SK-N-MC (cell line): Measurements from ENCODE around the gene SEMA4B.

Experiments
- EZH2 ChIP-seq: fragments of 200-600 bp; sonication (generic); IDR thresholded peaks from one replicate; pipeline ENCODE4 v1.6.1; 2017; ENCODE audit warnings: antibody characterized with exemption
- FOXP2 ChIP-seq: optimal IDR thresholded peaks from 2 replicates; pipeline ENCODE3; 2011; ENCODE audit warnings: mild to moderate bottlenecking, moderate library complexity; ENCODE audit not compliant: insufficient read depth; ENCODE audit errors: extremely low read length, control extremely low read depth
- POLR2AphosphoS5 ChIP-seq: IDR thresholded peaks from 2 replicates; pipeline ENCODE4 v1.6.1; 2012; ENCODE audit warnings: mild to moderate bottlenecking, low read depth, low read length, borderline replicate concordance

DNA sequence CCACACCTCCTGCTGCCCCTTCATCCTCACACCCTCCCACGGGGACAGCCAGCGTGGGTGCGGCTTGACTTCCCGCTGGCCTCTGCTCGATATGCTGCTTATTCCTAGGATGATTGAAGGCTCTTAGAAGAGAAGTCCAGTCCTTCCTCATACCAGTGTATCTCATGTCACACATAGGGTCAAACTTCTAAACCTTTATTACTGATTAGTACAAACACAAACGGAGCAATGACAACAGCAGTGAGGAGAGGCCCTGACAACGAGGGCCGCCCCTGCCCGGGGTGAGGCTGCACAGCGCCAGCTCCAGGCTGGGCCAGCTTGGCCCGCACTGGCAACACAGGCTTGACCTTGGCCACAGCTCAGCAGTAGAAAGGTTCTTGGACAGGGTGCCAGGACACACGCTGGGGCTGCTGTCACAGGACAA lies 29.0 kb downstream of the SEMA4B start:
- TF ChIP-seq EZH2 = no peak
- TF ChIP-seq POLR2AphosphoS5 = no peak
- TF ChIP-seq FOXP2 = no peak
